ENCODE data around the gene INO80E. TPM values are rescaled to one million over a fixed set of nuclear protein-coding genes. Genes with fewer than 3 reads are reported as not detected.

INO80E gene
- total RNA-seq, 1 experiment from 2014 or later = 94.1 TPM

GRCh38 chr16:29984764-29985147 is 11.3 kb upstream of the INO80E start:
- H3T11ph ChIP-seq (ENCODE audit: low read length) = no peak overlapping the region
- no peaks in the 10 kb centered on the region for H4K20me1 ChIP-seq (ENCODE audit: control insufficient read depth, insufficient read depth, insufficient read length)
- H3K23me2 ChIP-seq (ENCODE audit: insufficient read length, low read depth, low read length, poor library complexity, severe bottlenecking) = no peaks in the 10 kb centered on the region
- H3K4me1 ChIP-seq (ENCODE audit: insufficient read depth, low read length) = no peaks in the 10 kb centered on the region
- H2BK12ac ChIP-seq (ENCODE audit: insufficient read length, low read depth, low read length) = no peak overlapping the region
- no peak overlapping the region for H3K14ac ChIP-seq (ENCODE audit: insufficient read depth, low read length)
- Mint-ChIP-seq H3K36me3 (ENCODE audit: insufficient read depth in 1 of 3, low read depth in 3 of 3) (peaks cover 48 to 87% (median 78%) of the 10 kb centered on the region in 3 experiments), H3K27me3 (ENCODE audit: low read depth) (no peaks in the 10 kb centered on the region), H3K9me3 (no peaks in the 10 kb centered on the region), H3K27ac (no peak overlapping the region), H3K4me3 (no peak overlapping the region), H3K4me1 (no peaks in the 10 kb centered on the region)
- H4K91ac ChIP-seq (ENCODE audit: insufficient read length, low read depth, low read length) = no peak overlapping the region
- no peak overlapping the region for H4K5ac ChIP-seq (ENCODE audit: insufficient read length, low read depth, low read length)
- no peak overlapping the region for H3K18ac ChIP-seq (ENCODE audit: insufficient read length, low read depth, low read length)
- TF ChIP-seq, protein P1, sequence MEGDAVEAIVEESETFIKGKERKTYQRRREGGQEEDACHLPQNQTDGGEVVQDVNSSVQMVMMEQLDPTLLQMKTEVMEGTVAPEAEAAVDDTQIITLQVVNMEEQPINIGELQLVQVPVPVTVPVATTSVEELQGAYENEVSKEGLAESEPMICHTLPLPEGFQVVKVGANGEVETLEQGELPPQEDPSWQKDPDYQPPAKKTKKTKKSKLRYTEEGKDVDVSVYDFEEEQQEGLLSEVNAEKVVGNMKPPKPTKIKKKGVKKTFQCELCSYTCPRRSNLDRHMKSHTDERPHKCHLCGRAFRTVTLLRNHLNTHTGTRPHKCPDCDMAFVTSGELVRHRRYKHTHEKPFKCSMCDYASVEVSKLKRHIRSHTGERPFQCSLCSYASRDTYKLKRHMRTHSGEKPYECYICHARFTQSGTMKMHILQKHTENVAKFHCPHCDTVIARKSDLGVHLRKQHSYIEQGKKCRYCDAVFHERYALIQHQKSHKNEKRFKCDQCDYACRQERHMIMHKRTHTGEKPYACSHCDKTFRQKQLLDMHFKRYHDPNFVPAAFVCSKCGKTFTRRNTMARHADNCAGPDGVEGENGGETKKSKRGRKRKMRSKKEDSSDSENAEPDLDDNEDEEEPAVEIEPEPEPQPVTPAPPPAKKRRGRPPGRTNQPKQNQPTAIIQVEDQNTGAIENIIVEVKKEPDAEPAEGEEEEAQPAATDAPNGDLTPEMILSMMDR (conservative IDR thresholded peaks at IDR 0.05) = no peak
- no peak overlapping the region for H3K27ac ChIP-seq (ENCODE audit: insufficient read length, low read depth, low read length)
- H3K56ac ChIP-seq (ENCODE audit: insufficient read length, low read depth, low read length) = no peak overlapping the region
- H3K79me2 ChIP-seq (ENCODE audit: insufficient read depth, low read length) = no peaks in the 10 kb centered on the region
- H3K9me3 ChIP-seq (ENCODE audit: control insufficient read depth, low read depth, low read length) = no peaks in the 10 kb centered on the region
- no peak overlapping the region for H2BK15ac ChIP-seq (ENCODE audit: low read depth, low read length)
- no peaks in the 10 kb centered on the region for H3K27me3 ChIP-seq (ENCODE audit: insufficient read depth, low read length)
- no peak overlapping the region for H2AFZ ChIP-seq (ENCODE audit: low read length)
- no peak overlapping the region for H4K8ac ChIP-seq (replicated peaks; ENCODE audit: insufficient read length, low read depth, low read length)
- no peak overlapping the region for H2BK20ac ChIP-seq (ENCODE audit: low read depth, low read length, poor library complexity, severe bottlenecking)
- WGBS (ENCODE audit: extremely low coverage, insufficient read length, low lambda C conversion rate) = no CpG with 5 or more reads among the region's 5 CpGs
- H3K9ac ChIP-seq (ENCODE audit: extremely low read depth, insufficient read length, low read length) = no peak overlapping the region
- H2AK5ac ChIP-seq (ENCODE audit: insufficient read length, low read length) = no peak overlapping the region
- no peak overlapping the region for H3K4me2 ChIP-seq (ENCODE audit: insufficient read depth, insufficient read length, low read length)
- H3K4ac ChIP-seq (ENCODE audit: low read depth, low read length) = no peak overlapping the region
- DNase-seq = no peak
- no peak overlapping the region for H2BK120ac ChIP-seq (ENCODE audit: low read depth, low read length, poor library complexity, severe bottlenecking)
- H2BK5ac ChIP-seq (ENCODE audit: insufficient read length, low read length) = no peak overlapping the region
- no peak overlapping the region for H3K23ac ChIP-seq (ENCODE audit: insufficient read length, low read depth, low read length)
- no peaks in the 10 kb centered on the region for H3K79me1 ChIP-seq (ENCODE audit: insufficient read depth, low read depth, low read length, poor library complexity, severe bottlenecking)
